A549 (cell line): ENCODE measurements around the gene SPECC1L. TPM values are rescaled to one million over a fixed set of nuclear protein-coding genes. Genes with fewer than 3 reads are reported as not detected.

Experiments
- ATAC-seq, 2 experiments: fragments of 200-7000 bp in 1 of 2; fragments of >200 bp in 1 of 2; cut with Nextera tagmentation in 1 of 2; cut with Tn5 transposase in 1 of 2; 3 replicates each; pipeline versions ENCODE4 v1.8.0 to v1.9.1; 2018 to 2020; ENCODE audit warnings: mild to moderate bottlenecking in 1 of 2, moderate library complexity in 1 of 2
- CTCF ChIA-PET: fragments of 300-600 bp; sonication (Branson Sonifier 250); formaldehyde crosslinking; extraction: SDS; loops from one replicate; lab custom pipeline; 2021; ENCODE audit warnings: antibody characterized with exemption, inconsistent platforms; lab: Yijun Ruan, JAX
- POLR2A ChIA-PET: fragments of 350-600 bp; formaldehyde crosslinking; extraction: SDS; loops from one replicate; lab custom pipeline; 2021; ENCODE audit warnings: antibody characterized with exemption, inconsistent platforms; lab: Yijun Ruan, JAX
- DNase-seq, 2 experiments: peaks; one replicate each; pipeline versions ENCODE4 v3.0.0 to v3.0.0-alpha.2; 2011 to 2016; ENCODE audit warnings: low read depth in 1 of 2, low spot score in 1 of 2
- FAIRE-seq: peaks from 2 replicates; lab custom pipeline; 2011; peaks lifted over from hg19 to GRCh38; lab: Jason Lieb, UNC
- H3K27ac ChIP-seq, 2 experiments: fragments of >200 bp; sonication (Bioruptor Twin); formaldehyde crosslinking; 3 replicates each; pipeline ENCODE4 v1.5.1; 2016 to 2017
- H3K4me1 ChIP-seq: fragments of >200 bp; sonication (Bioruptor Twin); formaldehyde crosslinking; 3 replicates; pipeline ENCODE4 v1.6.1; 2016
- H3K4me2 ChIP-seq: fragments of >200 bp; sonication (Bioruptor Twin); formaldehyde crosslinking; 3 replicates; pipeline ENCODE4 v1.6.1; 2016
- H3K4me3 ChIP-seq: fragments of >200 bp; sonication (Bioruptor Twin); formaldehyde crosslinking; 3 replicates; pipeline ENCODE4 v1.5.1; 2016
- H3K9me3 ChIP-seq: fragments of >200 bp; sonication (Bioruptor Twin); formaldehyde crosslinking; 3 replicates; pipeline ENCODE4 v1.6.1; 2016
- BHLHE40 ChIP-seq: IDR thresholded peaks from 2 replicates; pipeline ENCODE4 v1.6.1; 2012; ENCODE audit warnings: low read depth, low read length, inconsistent platforms
- CEBPB ChIP-seq, 2 experiments: fragments of >200 bp in 1 of 2; sonication (Bioruptor Twin) in 1 of 2; formaldehyde crosslinking in 1 of 2; IDR thresholded peaks; 2 replicates each; pipeline ENCODE4 v1.6.1; 2012 to 2016
- EHF ChIP-seq: fragments of 250-450 bp; sonication (Bioruptor Pico); IDR thresholded peaks from 2 replicates; pipeline ENCODE4 v1.5.0; 2020; ENCODE audit warnings: mild to moderate bottlenecking
- EHMT2 ChIP-seq: fragments of 200-600 bp; sonication (generic); IDR thresholded peaks from 2 replicates; pipeline ENCODE4 v1.6.1; 2016; ENCODE audit warnings: antibody characterized with exemption, low read depth, mild to moderate bottlenecking, moderate library complexity
- FOSB ChIP-seq: fragments of 250-450 bp; sonication (Bioruptor Pico); IDR thresholded peaks from 2 replicates; pipeline ENCODE4 v1.5.0; 2020; ENCODE audit warnings: mild to moderate bottlenecking, moderate library complexity
- FOXS1 ChIP-seq: fragments of 250-450 bp; sonication (Bioruptor Pico); IDR thresholded peaks from 2 replicates; pipeline ENCODE4 v1.5.0; 2020; ENCODE audit warnings: mild to moderate bottlenecking, moderate library complexity
- GATA3 ChIP-seq: IDR thresholded peaks from 2 replicates; pipeline ENCODE4 v1.6.1; 2012; ENCODE audit warnings: borderline replicate concordance
- HDAC2 ChIP-seq: fragments of 200-600 bp; sonication (generic); IDR thresholded peaks from 2 replicates; pipeline ENCODE4 v1.6.1; 2016
- HOXA7 ChIP-seq: fragments of 250-450 bp; sonication (Bioruptor Pico); IDR thresholded peaks from 2 replicates; pipeline ENCODE4 v1.5.0; 2020; ENCODE audit warnings: mild to moderate bottlenecking, moderate library complexity
- HOXB13 ChIP-seq: fragments of 250-450 bp; sonication (Bioruptor Pico); IDR thresholded peaks from 2 replicates; pipeline ENCODE4 v1.5.0; 2020; ENCODE audit warnings: low read depth, mild to moderate bottlenecking, moderate library complexity
- JUNB ChIP-seq: fragments of >200 bp; sonication (Bioruptor Twin); formaldehyde crosslinking; IDR thresholded peaks from 2 replicates; pipeline ENCODE4 v1.6.1; 2016
- MAZ ChIP-seq: fragments of 150-350 bp; IDR thresholded peaks from 2 replicates; pipeline ENCODE4 v1.6.1; 2014; ENCODE audit warnings: antibody characterized with exemption, low read depth, low read length, borderline replicate concordance
- NR3C1 ChIP-seq: fragments of >200 bp; sonication (Bioruptor Twin); formaldehyde crosslinking; IDR thresholded peaks from 3 replicates; pipeline ENCODE4 v1.6.1; 2017
- POLR2A ChIP-seq: IDR thresholded peaks from 2 replicates; pipeline ENCODE4 v1.6.1; 2012; ENCODE audit warnings: mild to moderate bottlenecking, low read length
- RARB ChIP-seq: fragments of 250-450 bp; sonication (Bioruptor Pico); IDR thresholded peaks from 2 replicates; pipeline ENCODE4 v1.8.0; 2021; ENCODE audit warnings: mild to moderate bottlenecking, moderate library complexity
- RCOR1 ChIP-seq: fragments of 150-350 bp; IDR thresholded peaks from 2 replicates; pipeline ENCODE4 v1.6.1; 2014; ENCODE audit warnings: antibody characterized with exemption, low read length, low read depth
- RNF2 ChIP-seq: fragments of 200-600 bp; sonication (generic); IDR thresholded peaks from 2 replicates; pipeline ENCODE4 v1.6.1; 2016; ENCODE audit warnings: low read depth, mild to moderate bottlenecking, antibody characterized with exemption, moderate library complexity, borderline replicate concordance
- SMC3 ChIP-seq: fragments of >200 bp; sonication (Bioruptor Twin); formaldehyde crosslinking; IDR thresholded peaks from 3 replicates; pipeline ENCODE4 v1.6.1; 2018; ENCODE audit warnings: inconsistent platforms
- ZC3H11A ChIP-seq: fragments of 450-650 bp; IDR thresholded peaks from 2 replicates; pipeline ENCODE4 v1.6.1; 2014; ENCODE audit warnings: antibody characterized with exemption, mild to moderate bottlenecking
- ZFP36 ChIP-seq: fragments of 450-650 bp; IDR thresholded peaks from 2 replicates; pipeline ENCODE4 v1.6.1; 2014; ENCODE audit warnings: borderline replicate concordance; ENCODE audit not compliant: partially characterized antibody
- ZNF302 ChIP-seq: fragments of 250-450 bp; sonication (Bioruptor Pico); IDR thresholded peaks from 2 replicates; pipeline ENCODE4 v1.9.0; 2021; ENCODE audit warnings: inconsistent platforms, mild to moderate bottlenecking, moderate library complexity
- ZSCAN20 ChIP-seq: fragments of 250-450 bp; sonication (Bioruptor Pico); IDR thresholded peaks from 2 replicates; pipeline ENCODE4 v1.8.0; 2022; ENCODE audit warnings: mild to moderate bottlenecking, moderate library complexity
- WGBS: methylation state at CpG from one replicate; pipeline ENCODE4 v1.1.6; 2017; ENCODE audit errors: missing lambda C conversion rate; 5-methylcytosine and 5-hydroxymethylcytosine counted together
- polyA plus RNA-seq, 4 experiments: library from polyadenylated mRNA; depleted of rRNA in 3 of 4; stranded (reverse); fragments of >200 nt; fragmentation: RNase III in 1 of 4; extraction: RNeasy Plus Mini Kit Qiagen cat#74134 plus additional on column Dnase treatment in 1 of 4; gene quantifications; 2 replicates in 3 of 4; 3 replicates in 1 of 4; pipeline ENCODE4 v1.2.3, GENCODE V29; 2011 to 2017
- TF ChIP-seq, protein P1 (sequence below): IDR thresholded peaks from 2 replicates; pipeline ENCODE4 v1.6.1; 2012
- TF ChIP-seq, protein P2 (sequence below): fragments of >200 bp; sonication (Bioruptor Twin); formaldehyde crosslinking; IDR thresholded peaks from 3 replicates; pipeline ENCODE4 v1.6.1; 2016
- TF ChIP-seq, protein P3 (sequence below): fragments of 250-450 bp; sonication (Bioruptor Pico); IDR thresholded peaks from 2 replicates; pipeline ENCODE4 v1.5.0; 2021; ENCODE audit warnings: mild to moderate bottlenecking, moderate library complexity, borderline replicate concordance
- TF ChIP-seq, protein P4 (sequence below): IDR thresholded peaks from 2 replicates; pipeline ENCODE4 v1.6.1; 2012; ENCODE audit warnings: low read depth, borderline replicate concordance
- TF ChIP-seq, protein P5 (sequence below): fragments of >200 bp; sonication (Bioruptor Twin); formaldehyde crosslinking; IDR thresholded peaks from 3 replicates; pipeline ENCODE4 v1.5.1; 2016
- TF ChIP-seq, protein P6 (sequence below): fragments of 450-650 bp; IDR thresholded peaks from 2 replicates; pipeline ENCODE4 v1.6.1; 2014; ENCODE audit warnings: antibody characterized with exemption
- TF ChIP-seq, protein P7 (sequence below): fragments of >200 bp; sonication (Bioruptor Twin); formaldehyde crosslinking; IDR thresholded peaks from 2 replicates; pipeline ENCODE4 v1.6.1; 2016

SPECC1L gene
- polyA plus RNA-seq, 2 of the 4 experiments (the other 2 are of a cell fraction): 14.8 to 25.2 TPM

DNA sequence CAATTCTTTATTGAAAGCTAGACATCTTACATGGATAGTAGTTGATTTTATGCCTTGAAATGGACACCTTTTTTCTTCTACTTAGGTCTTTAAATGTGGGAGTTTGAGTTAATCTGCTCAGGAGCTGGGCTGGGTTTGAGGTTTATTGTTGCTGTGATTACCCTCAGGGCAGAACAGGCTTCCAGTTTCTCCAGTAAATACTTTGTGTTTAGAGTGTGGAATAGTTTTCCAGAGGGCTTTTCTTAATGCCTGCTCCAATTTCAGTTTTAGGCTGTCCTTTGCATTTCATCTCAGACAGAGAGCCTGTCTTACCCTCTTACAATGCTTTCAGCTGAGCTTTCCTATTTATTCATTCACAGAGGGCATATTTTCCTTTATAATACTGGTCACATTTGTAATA, 86.9 kb downstream of the SPECC1L start:
- no peak overlapping the region for H3K4me2 ChIP-seq
- FAIRE-seq: no peak
- ATAC-seq: no peak
- peaks cover 7% of the 10 kb centered on the region; the same call in 1 of the 3 replicates for H3K9me3 ChIP-seq
- no peak overlapping the region for H3K27ac ChIP-seq
- H3K4me1 ChIP-seq: 0 out of 3 replicates have a peak, but pooled peaks cover 5% of the 10 kb centered on the region
- no peak overlapping the region for H3K4me3 ChIP-seq
- no peak for DNase-seq
- POLR2A ChIA-PET: no interaction called here
- TF ChIP-seq ZC3H11A (no peak), EHF (CRISPR knock-in tag) (no peak), HOXB13 (CRISPR knock-in tag) (no peak), FOSB (CRISPR knock-in tag) (no peak), MAZ (no peak), BHLHE40 (no peak), FOXS1 (CRISPR knock-in tag) (no peak), POLR2A (no peak), ZFP36 (no peak), EHMT2 (no peak), NR3C1 (no peak), RARB (no peak), JUNB (no peak), ZSCAN20 (CRISPR knock-in tag) (no peak)
- TF ChIP-seq, protein P1, sequence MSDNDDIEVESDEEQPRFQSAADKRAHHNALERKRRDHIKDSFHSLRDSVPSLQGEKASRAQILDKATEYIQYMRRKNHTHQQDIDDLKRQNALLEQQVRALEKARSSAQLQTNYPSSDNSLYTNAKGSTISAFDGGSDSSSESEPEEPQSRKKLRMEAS: no peak
- TF ChIP-seq, protein P2, sequence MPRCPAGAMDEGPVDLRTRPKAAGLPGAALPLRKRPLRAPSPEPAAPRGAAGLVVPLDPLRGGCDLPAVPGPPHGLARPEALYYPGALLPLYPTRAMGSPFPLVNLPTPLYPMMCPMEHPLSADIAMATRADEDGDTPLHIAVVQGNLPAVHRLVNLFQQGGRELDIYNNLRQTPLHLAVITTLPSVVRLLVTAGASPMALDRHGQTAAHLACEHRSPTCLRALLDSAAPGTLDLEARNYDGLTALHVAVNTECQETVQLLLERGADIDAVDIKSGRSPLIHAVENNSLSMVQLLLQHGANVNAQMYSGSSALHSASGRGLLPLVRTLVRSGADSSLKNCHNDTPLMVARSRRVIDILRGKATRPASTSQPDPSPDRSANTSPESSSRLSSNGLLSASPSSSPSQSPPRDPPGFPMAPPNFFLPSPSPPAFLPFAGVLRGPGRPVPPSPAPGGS: no peak
- TF ChIP-seq, protein P3, sequence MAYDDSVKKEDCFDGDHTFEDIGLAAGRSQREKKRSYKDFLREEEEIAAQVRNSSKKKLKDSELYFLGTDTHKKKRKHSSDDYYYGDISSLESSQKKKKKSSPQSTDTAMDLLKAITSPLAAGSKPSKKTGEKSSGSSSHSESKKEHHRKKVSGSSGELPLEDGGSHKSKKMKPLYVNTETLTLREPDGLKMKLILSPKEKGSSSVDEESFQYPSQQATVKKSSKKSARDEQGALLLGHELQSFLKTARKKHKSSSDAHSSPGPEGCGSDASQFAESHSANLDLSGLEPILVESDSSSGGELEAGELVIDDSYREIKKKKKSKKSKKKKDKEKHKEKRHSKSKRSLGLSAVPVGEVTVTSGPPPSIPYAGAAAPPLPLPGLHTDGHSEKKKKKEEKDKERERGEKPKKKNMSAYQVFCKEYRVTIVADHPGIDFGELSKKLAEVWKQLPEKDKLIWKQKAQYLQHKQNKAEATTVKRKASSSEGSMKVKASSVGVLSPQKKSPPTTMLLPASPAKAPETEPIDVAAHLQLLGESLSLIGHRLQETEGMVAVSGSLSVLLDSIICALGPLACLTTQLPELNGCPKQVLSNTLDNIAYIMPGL: no peak
- TF ChIP-seq, protein P4, sequence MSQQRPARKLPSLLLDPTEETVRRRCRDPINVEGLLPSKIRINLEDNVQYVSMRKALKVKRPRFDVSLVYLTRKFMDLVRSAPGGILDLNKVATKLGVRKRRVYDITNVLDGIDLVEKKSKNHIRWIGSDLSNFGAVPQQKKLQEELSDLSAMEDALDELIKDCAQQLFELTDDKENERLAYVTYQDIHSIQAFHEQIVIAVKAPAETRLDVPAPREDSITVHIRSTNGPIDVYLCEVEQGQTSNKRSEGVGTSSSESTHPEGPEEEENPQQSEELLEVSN: no peak
- TF ChIP-seq, protein P5, sequence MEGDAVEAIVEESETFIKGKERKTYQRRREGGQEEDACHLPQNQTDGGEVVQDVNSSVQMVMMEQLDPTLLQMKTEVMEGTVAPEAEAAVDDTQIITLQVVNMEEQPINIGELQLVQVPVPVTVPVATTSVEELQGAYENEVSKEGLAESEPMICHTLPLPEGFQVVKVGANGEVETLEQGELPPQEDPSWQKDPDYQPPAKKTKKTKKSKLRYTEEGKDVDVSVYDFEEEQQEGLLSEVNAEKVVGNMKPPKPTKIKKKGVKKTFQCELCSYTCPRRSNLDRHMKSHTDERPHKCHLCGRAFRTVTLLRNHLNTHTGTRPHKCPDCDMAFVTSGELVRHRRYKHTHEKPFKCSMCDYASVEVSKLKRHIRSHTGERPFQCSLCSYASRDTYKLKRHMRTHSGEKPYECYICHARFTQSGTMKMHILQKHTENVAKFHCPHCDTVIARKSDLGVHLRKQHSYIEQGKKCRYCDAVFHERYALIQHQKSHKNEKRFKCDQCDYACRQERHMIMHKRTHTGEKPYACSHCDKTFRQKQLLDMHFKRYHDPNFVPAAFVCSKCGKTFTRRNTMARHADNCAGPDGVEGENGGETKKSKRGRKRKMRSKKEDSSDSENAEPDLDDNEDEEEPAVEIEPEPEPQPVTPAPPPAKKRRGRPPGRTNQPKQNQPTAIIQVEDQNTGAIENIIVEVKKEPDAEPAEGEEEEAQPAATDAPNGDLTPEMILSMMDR: no peak
- TF ChIP-seq, all 56 proteins: peak for 0
- CTCF ChIA-PET: interaction anchor here (2.6 kb wide), 1 partner anchor 10 kb away, joined by 9 read pairs; no protein-coding TSS in a partner anchor

DNA sequence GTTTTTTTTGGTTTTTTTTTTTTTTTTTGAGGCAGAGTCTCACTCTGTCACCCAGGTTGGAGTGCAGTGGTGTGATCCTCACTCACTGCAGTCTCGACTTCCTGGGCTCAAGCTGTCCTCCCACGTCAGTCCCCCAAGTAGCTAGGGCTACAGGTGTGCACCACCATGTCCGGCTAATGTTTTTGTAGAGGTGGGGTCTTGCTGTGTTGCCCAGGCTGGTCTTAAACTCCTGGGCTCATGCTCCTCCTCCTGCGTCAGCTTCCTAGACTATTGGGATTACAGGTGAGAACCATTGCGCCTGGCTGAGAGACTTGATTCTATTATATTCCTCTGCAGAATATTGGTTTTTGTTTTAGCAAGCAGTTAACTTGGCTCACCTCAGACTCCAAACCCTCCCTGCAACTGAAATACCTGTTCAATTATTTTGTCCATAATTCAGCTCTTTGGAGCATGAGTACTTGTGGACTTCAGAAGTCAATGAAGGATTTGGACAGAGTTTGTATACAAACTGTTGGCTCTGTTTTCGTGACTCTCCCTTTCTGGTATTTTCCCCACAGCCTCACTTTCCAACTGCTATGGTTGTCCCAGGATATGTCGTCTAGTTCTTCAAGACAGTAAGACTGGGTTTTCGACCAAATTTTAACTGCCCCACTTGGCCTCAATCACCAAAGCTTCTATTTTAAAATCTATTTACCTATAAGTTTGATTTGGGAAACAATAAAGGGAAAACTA, 87.6 kb downstream of the SPECC1L start:
- Histone ChIP-seq H3K4me1 (0 out of 3 replicates have a peak, but pooled peaks cover 5% of the 10 kb centered on the region), H3K4me2 (no peak overlapping the region), H3K9me3 (peaks cover 7% of the 10 kb centered on the region; the same call in 1 of the 3 replicates), H3K27ac (no peak overlapping the region), H3K4me3 (no peak overlapping the region)
- no peak for DNase-seq
- FAIRE-seq: no peak
- 90% methylated on average over 8 of the region's 8 CpGs for WGBS
- POLR2A ChIA-PET: no interaction called here
- CTCF ChIA-PET: interaction anchor here (2.6 kb wide), 1 partner anchor 10 kb away, joined by 9 read pairs; no protein-coding TSS in a partner anchor
- ATAC-seq: no peak
- no peak for TF ChIP-seq HDAC2
- TF ChIP-seq, protein P6, sequence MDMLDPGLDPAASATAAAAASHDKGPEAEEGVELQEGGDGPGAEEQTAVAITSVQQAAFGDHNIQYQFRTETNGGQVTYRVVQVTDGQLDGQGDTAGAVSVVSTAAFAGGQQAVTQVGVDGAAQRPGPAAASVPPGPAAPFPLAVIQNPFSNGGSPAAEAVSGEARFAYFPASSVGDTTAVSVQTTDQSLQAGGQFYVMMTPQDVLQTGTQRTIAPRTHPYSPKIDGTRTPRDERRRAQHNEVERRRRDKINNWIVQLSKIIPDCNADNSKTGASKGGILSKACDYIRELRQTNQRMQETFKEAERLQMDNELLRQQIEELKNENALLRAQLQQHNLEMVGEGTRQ: no peak
- TF ChIP-seq, protein P7, sequence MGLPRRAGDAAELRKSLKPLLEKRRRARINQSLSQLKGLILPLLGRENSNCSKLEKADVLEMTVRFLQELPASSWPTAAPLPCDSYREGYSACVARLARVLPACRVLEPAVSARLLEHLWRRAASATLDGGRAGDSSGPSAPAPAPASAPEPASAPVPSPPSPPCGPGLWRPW: no peak
- TF ChIP-seq ZC3H11A: no peak
- TF ChIP-seq SMC3: no peak
- TF ChIP-seq FOXS1 (CRISPR knock-in tag): no peak
- no peak for TF ChIP-seq RNF2
- no peak for TF ChIP-seq HOXA7 (CRISPR knock-in tag)
- TF ChIP-seq, protein P3: no peak
- TF ChIP-seq GATA3: no peak
- TF ChIP-seq EHF (CRISPR knock-in tag): no peak
- TF ChIP-seq CEBPB (IDR thresholded peaks at IDR 0.05): no peak
- no peak for TF ChIP-seq ZNF302 (CRISPR knock-in tag)
- TF ChIP-seq BHLHE40: no peak
- TF ChIP-seq RCOR1: no peak
